Trophoblast cell (in vitro differentiated cells and primary cell): Measurements from ENCODE around the gene DNAAF8.

Source experiments
- DNase-seq, 2 donors: peaks; one replicate each; pipeline ENCODE4 v3.0.0-alpha.2; 2016
- H2AFZ ChIP-seq: 2 replicates; pipeline ENCODE4 v1.6.1; 2013; ENCODE audit warnings: low read length, moderate library complexity, mild to moderate bottlenecking; ENCODE audit not compliant: insufficient read depth, poor library complexity
- H2AK5ac ChIP-seq: 2 replicates; pipeline ENCODE4 v1.6.1; 2013; ENCODE audit warnings: mild to moderate bottlenecking, low read length
- H2BK120ac ChIP-seq: 2 replicates; pipeline ENCODE4 v1.6.1; 2013; ENCODE audit warnings: low read length, mild to moderate bottlenecking, moderate library complexity; ENCODE audit not compliant: insufficient read depth, poor library complexity
- H2BK12ac ChIP-seq: 2 replicates; pipeline ENCODE4 v1.6.1; 2013; ENCODE audit warnings: mild to moderate bottlenecking, low read length, moderate library complexity
- H2BK5ac ChIP-seq: 2 replicates; pipeline ENCODE4 v1.6.1; 2013; ENCODE audit warnings: low read length, low read depth, moderate library complexity, mild to moderate bottlenecking; ENCODE audit not compliant: poor library complexity
- H3K14ac ChIP-seq: 2 replicates; pipeline ENCODE4 v1.6.1; 2013; ENCODE audit warnings: mild to moderate bottlenecking, low read length
- H3K18ac ChIP-seq: 2 replicates; pipeline ENCODE4 v1.6.1; 2013; ENCODE audit warnings: mild to moderate bottlenecking, low read length
- H3K23ac ChIP-seq: 2 replicates; pipeline ENCODE4 v1.6.1; 2013; ENCODE audit warnings: low read length
- H3K27ac ChIP-seq: 2 replicates; pipeline ENCODE4 v1.5.1; 2013; ENCODE audit warnings: low read depth, mild to moderate bottlenecking, inconsistent platforms, low read length, moderate library complexity
- H3K27me3 ChIP-seq: 2 replicates; pipeline ENCODE4 v1.6.1; 2013; ENCODE audit warnings: inconsistent platforms, mild to moderate bottlenecking, low read length, moderate library complexity; ENCODE audit not compliant: insufficient read depth
- H3K36me3 ChIP-seq, 2 experiments: 1 replicate in 1 of 2; 2 replicates in 1 of 2; pipeline ENCODE4 v1.6.1; 2013; ENCODE audit warnings: low read length in 2 of 2, mild to moderate bottlenecking in 2 of 2, moderate library complexity in 1 of 2; ENCODE audit not compliant: insufficient read depth in 2 of 2, control insufficient read depth in 1 of 2
- H3K4ac ChIP-seq: 2 replicates; pipeline ENCODE4 v1.6.1; 2013; ENCODE audit warnings: low read depth, mild to moderate bottlenecking, low read length, moderate library complexity
- H3K4me1 ChIP-seq, 2 experiments: 1 replicate in 1 of 2; 2 replicates in 1 of 2; pipeline ENCODE4 v1.6.1; 2013; ENCODE audit warnings: low read length in 2 of 2, mild to moderate bottlenecking in 2 of 2, moderate library complexity in 1 of 2; ENCODE audit not compliant: insufficient read depth in 2 of 2, control insufficient read depth in 1 of 2
- H3K4me2 ChIP-seq: 2 replicates; pipeline ENCODE4 v1.6.1; 2013; ENCODE audit warnings: inconsistent platforms, mild to moderate bottlenecking, low read length, moderate library complexity
- H3K4me3 ChIP-seq: 2 replicates; pipeline ENCODE4 v1.5.1; 2013; ENCODE audit warnings: mild to moderate bottlenecking, low read depth, low read length, inconsistent platforms
- H3K79me1 ChIP-seq: one replicate; pipeline ENCODE4 v1.6.1; 2013; ENCODE audit warnings: low read length
- H3K79me2 ChIP-seq: 2 replicates; pipeline ENCODE4 v1.6.1; 2013; ENCODE audit warnings: low read length, mild to moderate bottlenecking; ENCODE audit not compliant: control insufficient read depth, insufficient read depth, poor library complexity
- H3K9ac ChIP-seq: 2 replicates; pipeline ENCODE4 v1.6.1; 2013; ENCODE audit warnings: mild to moderate bottlenecking, low read length
- H3K9me3 ChIP-seq: 2 replicates; pipeline ENCODE4 v1.6.1; 2013; ENCODE audit warnings: low read depth, mild to moderate bottlenecking, control low read depth, inconsistent platforms, low read length; ENCODE audit not compliant: insufficient read depth
- H4K12ac ChIP-seq: 2 replicates; pipeline ENCODE4 v1.6.1; 2013; ENCODE audit warnings: low read depth, mild to moderate bottlenecking, low read length, moderate library complexity
- H4K8ac ChIP-seq: 2 replicates; pipeline ENCODE4 v1.6.1; 2013; ENCODE audit warnings: low read depth, mild to moderate bottlenecking, low read length, moderate library complexity
- H4K91ac ChIP-seq: one replicate; pipeline ENCODE4 v1.6.1; 2013; ENCODE audit warnings: low read depth, mild to moderate bottlenecking, low read length, moderate library complexity
- WGBS: extraction: QIAGEN DNeasy Blood & Tissue Kit; methylation state at CpG from one replicate; pipeline ENCODE4 v1.1.7; 2013; ENCODE audit warnings: missing lambda C conversion rate; ENCODE audit not compliant: insufficient read length, insufficient coverage; ENCODE audit errors: extremely low coverage; 5-methylcytosine and 5-hydroxymethylcytosine counted together

The DNAAF8 gene

DNA sequence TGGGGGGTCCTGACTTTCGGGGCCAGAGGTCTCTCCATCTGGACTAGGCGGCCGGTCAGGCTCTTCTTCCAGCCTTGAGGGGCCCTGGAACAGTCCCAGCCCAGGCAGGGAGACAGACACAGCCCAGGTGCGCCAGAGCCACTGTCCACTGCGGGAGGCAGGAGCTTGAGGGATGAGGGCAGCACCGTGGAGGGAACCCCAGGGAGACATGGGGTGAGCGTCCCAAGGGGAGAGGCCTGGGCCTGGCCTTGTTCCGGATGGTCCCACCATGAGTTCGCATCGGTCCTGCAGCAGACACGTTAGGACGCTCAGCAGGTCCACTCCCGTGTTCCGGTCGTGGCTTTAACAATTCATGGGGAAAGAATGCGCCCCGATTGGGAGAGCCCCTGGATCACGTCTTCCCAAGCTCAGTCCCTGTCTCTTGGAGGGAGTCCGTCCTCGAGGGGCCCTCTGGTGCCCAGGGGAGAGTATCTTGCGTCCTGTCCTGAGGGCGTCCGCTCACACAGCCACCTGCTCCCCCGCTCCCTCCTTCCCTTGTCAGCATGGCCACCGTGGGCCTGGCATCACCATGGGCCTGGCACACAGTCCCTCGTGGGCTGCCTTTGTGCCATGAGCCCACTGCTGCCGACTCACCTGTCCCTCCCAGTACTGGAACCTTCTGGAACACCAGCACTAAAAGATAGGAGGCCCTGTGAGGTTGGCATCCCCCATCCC lies 47.7 kb upstream of the DNAAF8 start:
- H2BK120ac ChIP-seq: no peak overlapping the region
- H3K14ac ChIP-seq: no peak overlapping the region
- no peak overlapping the region for H3K23ac ChIP-seq
- H3K9ac ChIP-seq: no peak overlapping the region
- H3K18ac ChIP-seq: no peak overlapping the region
- no peak overlapping the region for H2BK12ac ChIP-seq
- peaks cover 80 to 83% of the 10 kb centered on the region in 2 experiments for H3K36me3 ChIP-seq
- H3K4me3 ChIP-seq: no peak overlapping the region
- H4K8ac ChIP-seq: no peak overlapping the region
- H3K79me1 ChIP-seq: no peaks in the 10 kb centered on the region
- DNase-seq: no peak
- WGBS: no CpG with 5 or more reads among the region's 27 CpGs
- H3K27me3 ChIP-seq: no peaks in the 10 kb centered on the region
- H2AK5ac ChIP-seq: no peak overlapping the region
- no peak overlapping the region for H4K12ac ChIP-seq
- peaks cover 3% of the 10 kb centered on the region for H3K9me3 ChIP-seq
- no peak overlapping the region for H3K27ac ChIP-seq
- H3K79me2 ChIP-seq: no peaks in the 10 kb centered on the region
- H2AFZ ChIP-seq: no peak overlapping the region
- H3K4ac ChIP-seq: no peak overlapping the region
- H3K4me1 ChIP-seq: peaks cover 0 to 2% of the 10 kb centered on the region in 2 experiments
- H4K91ac ChIP-seq: no peak overlapping the region
- no peak overlapping the region for H2BK5ac ChIP-seq
- H3K4me2 ChIP-seq: no peak overlapping the region

DNA sequence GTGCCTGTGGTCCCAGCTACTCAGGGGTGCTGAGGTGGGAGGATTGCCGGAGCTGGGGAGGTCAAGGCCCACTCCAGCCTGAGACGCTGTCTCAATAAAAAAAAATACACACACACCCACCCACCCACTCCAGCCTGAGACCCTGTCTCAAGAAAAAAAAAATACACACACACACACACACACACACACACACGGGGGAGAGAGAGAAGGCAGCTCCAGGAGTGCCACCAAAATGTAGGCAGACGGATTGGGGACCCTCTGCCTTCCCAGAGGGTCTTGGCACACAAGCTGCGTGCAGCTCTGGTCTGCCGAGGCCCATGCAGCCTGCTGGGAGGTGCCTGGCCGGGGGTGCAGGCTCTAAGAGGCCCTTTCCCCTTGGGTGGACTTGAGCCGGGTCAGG lies 46.9 kb upstream of the DNAAF8 start:
- no peak overlapping the region for H2BK12ac ChIP-seq
- H2AFZ ChIP-seq: no peak overlapping the region
- peaks cover 72 to 75% of the 10 kb centered on the region in 2 experiments for H3K36me3 ChIP-seq
- DNase-seq: no peak
- H3K23ac ChIP-seq: no peak overlapping the region
- H4K8ac ChIP-seq: no peak overlapping the region
- no peak overlapping the region for H4K91ac ChIP-seq
- no peaks in the 10 kb centered on the region for H3K79me2 ChIP-seq
- no CpG with 5 or more reads among the region's 8 CpGs for WGBS
- no peak overlapping the region for H3K18ac ChIP-seq
- H3K9ac ChIP-seq: no peak overlapping the region
- no peak overlapping the region for H3K4me2 ChIP-seq
- no peak overlapping the region for H2AK5ac ChIP-seq
- no peak overlapping the region for H2BK120ac ChIP-seq
- H3K14ac ChIP-seq: no peak overlapping the region
- H4K12ac ChIP-seq: no peak overlapping the region
- H2BK5ac ChIP-seq: no peak overlapping the region
- peaks cover 1 to 2% of the 10 kb centered on the region in 2 experiments for H3K4me1 ChIP-seq
- H3K27ac ChIP-seq: no peak overlapping the region
- no peaks in the 10 kb centered on the region for H3K79me1 ChIP-seq
- H3K9me3 ChIP-seq: peaks cover 3% of the 10 kb centered on the region
- H3K4ac ChIP-seq: no peak overlapping the region
- no peak overlapping the region for H3K4me3 ChIP-seq
- H3K27me3 ChIP-seq: no peaks in the 10 kb centered on the region

DNA sequence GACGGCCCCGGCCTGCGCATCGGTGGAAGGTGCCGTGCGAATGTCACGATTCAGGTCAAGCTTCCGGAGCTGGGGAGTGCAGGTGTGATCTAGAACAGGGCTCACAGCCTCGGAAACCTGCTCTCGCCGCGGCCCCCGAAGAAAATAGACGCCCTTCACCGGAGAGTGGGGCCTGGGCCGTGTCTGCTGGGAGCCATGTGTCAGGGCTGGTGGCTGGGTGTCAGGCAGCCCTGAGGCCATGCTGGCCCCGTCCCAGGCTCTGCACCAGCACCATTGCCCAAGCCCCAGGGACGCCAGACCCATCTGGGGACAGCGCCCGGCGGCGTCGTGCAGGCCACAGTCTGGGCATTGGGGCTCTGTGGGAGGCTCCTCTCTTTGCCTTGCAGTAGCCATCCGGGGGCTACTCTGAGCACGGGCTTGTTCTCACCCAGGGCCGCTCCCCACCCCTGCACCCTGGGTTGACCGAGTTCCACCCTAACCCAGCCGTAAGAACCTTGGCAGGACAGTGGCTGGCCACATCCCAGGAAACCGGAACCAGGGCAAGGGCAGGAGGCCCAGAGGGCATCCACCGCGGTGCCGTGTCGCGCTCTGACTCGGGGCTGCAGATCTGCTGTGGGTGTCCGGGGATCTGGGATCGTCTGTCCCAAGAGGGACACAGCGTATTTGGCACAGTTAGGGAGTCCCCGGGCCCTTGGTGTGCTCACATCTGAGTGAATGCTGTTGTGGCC lies 46.2 kb upstream of the DNAAF8 start:
- no peak for DNase-seq
- Histone ChIP-seq H2BK5ac (no peak overlapping the region), H3K18ac (no peak overlapping the region), H3K4me2 (no peak overlapping the region), H4K12ac (no peak overlapping the region), H2AFZ (no peak overlapping the region), H2BK12ac (no peak overlapping the region), H3K79me1 (peaks cover 2% of the 10 kb centered on the region), H3K23ac (no peak overlapping the region), H3K9me3 (peaks cover 3% of the 10 kb centered on the region), H3K27ac (no peak overlapping the region), H4K91ac (no peak overlapping the region), H3K9ac (no peak overlapping the region), H2AK5ac (no peak overlapping the region), H3K36me3 (peaks cover 66 to 68% of the 10 kb centered on the region in 2 experiments), H3K4me3 (no peak overlapping the region), H3K14ac (no peak overlapping the region), H3K4me1 (peaks cover 5 to 8% of the 10 kb centered on the region in 2 experiments), H3K79me2 (peaks cover 2% of the 10 kb centered on the region), H3K4ac (no peak overlapping the region), H4K8ac (no peak overlapping the region), H2BK120ac (no peak overlapping the region), H3K27me3 (no peaks in the 10 kb centered on the region)
- WGBS: no CpG with 5 or more reads among the region's 39 CpGs

DNA sequence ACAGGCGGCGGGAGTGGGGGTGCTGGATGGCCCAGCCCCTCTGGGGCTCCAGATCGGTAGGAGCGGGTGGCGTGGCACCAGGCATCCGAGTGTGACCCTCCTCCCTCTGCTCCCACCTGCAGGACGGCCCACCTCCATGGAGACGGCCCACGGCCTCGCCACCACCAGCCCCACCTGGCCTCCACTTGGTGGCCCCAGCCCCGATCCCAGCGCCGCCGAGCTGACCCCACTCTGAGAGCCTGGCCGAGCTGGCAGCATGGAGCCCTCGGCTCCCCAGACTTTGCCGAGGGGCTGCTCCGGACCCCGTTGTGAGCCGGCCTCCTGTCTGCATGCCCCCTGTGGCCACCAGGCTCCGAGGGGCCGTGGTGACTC lies 45.7 kb upstream of the DNAAF8 start:
- Histone ChIP-seq H3K9me3 (peaks cover 3% of the 10 kb centered on the region), H3K4me3 (no peak overlapping the region), H2AK5ac (no peak overlapping the region), H3K27me3 (no peaks in the 10 kb centered on the region), H3K18ac (no peak overlapping the region), H3K4me2 (no peak overlapping the region), H3K79me1 (peaks cover 3% of the 10 kb centered on the region), H2AFZ (no peak overlapping the region), H3K23ac (no peak overlapping the region), H4K12ac (no peak overlapping the region), H3K27ac (no peak overlapping the region), H3K4ac (no peak overlapping the region), H3K79me2 (peaks cover 3% of the 10 kb centered on the region), H4K8ac (no peak overlapping the region), H2BK5ac (no peak overlapping the region), H3K14ac (no peak overlapping the region), H2BK12ac (no peak overlapping the region), H3K36me3 (peaks cover 61 to 64% of the 10 kb centered on the region in 2 experiments), H4K91ac (no peak overlapping the region), H3K9ac (no peak overlapping the region), H2BK120ac (no peak overlapping the region), H3K4me1 (peaks cover 5 to 9% of the 10 kb centered on the region in 2 experiments)
- WGBS: no CpG with 5 or more reads among the region's 22 CpGs
- DNase-seq: no peak
